Fibroblast of peridontal ligament (primary cell): Measurements from ENCODE around the gene OR51M1.
"Not testable (repeated sequence)": the region's sequence is repeated elsewhere in the genome, so short reads cannot be mapped to it uniquely, and the experiment has no call there.

Experiments used
- DNase-seq: peaks from one replicate; pipeline ENCODE4 v3.0.0-alpha.2; 2010; ENCODE audit errors: extremely low read depth

OR51M1 gene

GRCh38 chr11:5383576-5383975, at the start of gene OR51M1:
Gene OR51M1 (plus strand): TSS chr11:5383812. CDS start chr11:5389399, 5,587 bp downstream.
- no peak for DNase-seq

GRCh38 chr11:5335170-5335569, 48.4 kb upstream of the OR51M1 start:
- DNase-seq = no peak

- DNase-seq = peak; percentile 47
These were observed 47.3 kb upstream of the OR51M1 start for GRCh38 chr11:5336331-5336730.

GRCh38 chr11:5337253-5337652, 46.4 kb upstream of the OR51M1 start:
- not testable (repeated sequence) for DNase-seq

GRCh38 chr11:5339771-5340322, 43.8 kb upstream of the OR51M1 start:
- no peak for DNase-seq

GRCh38 chr11:5343474-5344335, 39.9 kb upstream of the OR51M1 start, which contains the start of gene OR51B5:
Gene OR51B5 (minus strand): TSS chr11:5343524. CDS start chr11:5343524, 0 bp downstream.
- peak; percentile 13 for DNase-seq

GRCh38 chr11:5345831-5346230, 37.8 kb upstream of the OR51M1 start:
- no peak for DNase-seq

- no peak for DNase-seq
These were observed 34.9 kb upstream of the OR51M1 start for GRCh38 chr11:5348551-5349194.

- DNase-seq = no peak
These were observed 34.1 kb upstream of the OR51M1 start for GRCh38 chr11:5349550-5349949.

GRCh38 chr11:5351208-5351607, 32.4 kb upstream of the OR51M1 start, which contains the start of gene OR51B6:
Gene OR51B6 (plus strand): TSS chr11:5351508. CDS start chr11:5351508, 0 bp downstream.
- DNase-seq = no peak

- not testable (repeated sequence) for DNase-seq
These were observed 27.6 kb upstream of the OR51M1 start for GRCh38 chr11:5356031-5356430.

- DNase-seq = no peak
These were observed 21.5 kb upstream of the OR51M1 start for GRCh38 chr11:5362017-5362625.

- no peak for DNase-seq
These were observed 19.9 kb upstream of the OR51M1 start for GRCh38 chr11:5363679-5364078.

- peak; percentile 85 for DNase-seq
These were observed 19.4 kb upstream of the OR51M1 start for GRCh38 chr11:5364214-5364613.

- not testable (repeated sequence) for DNase-seq
These were observed 17.2 kb upstream of the OR51M1 start for GRCh38 chr11:5366365-5366764.

- peak; percentile 9 for DNase-seq
These were observed 16.8 kb upstream of the OR51M1 start for GRCh38 chr11:5366856-5367255.

GRCh38 chr11:5367448-5368074, 16.1 kb upstream of the OR51M1 start:
- DNase-seq = peak; percentile 75

- DNase-seq = peak; percentile 13
These were observed 15.0 kb upstream of the OR51M1 start for GRCh38 chr11:5368502-5369043.

- DNase-seq = peak; percentile 83
These were observed 13.8 kb upstream of the OR51M1 start for GRCh38 chr11:5369789-5370188.

- peak; percentile 83 for DNase-seq
These were observed 2.8 kb upstream of the OR51M1 start for GRCh38 chr11:5380740-5381342.

GRCh38 chr11:5384335-5384734, 723 bp downstream of the OR51M1 start:
- no peak for DNase-seq
